CD4-positive, alpha-beta T cell treated with Interleukin-10 for 1 hour (primary cell): ENCODE measurements around the gene PHGDH.
"Not testable (repeated sequence)": the region's sequence is repeated elsewhere in the genome, so short reads cannot be mapped to it uniquely, and the experiment has no call there.

Source experiments
- DNase-seq: peaks from one replicate; pipeline ENCODE4 v3.0.0-alpha.2; 2020

The PHGDH gene

DNA sequence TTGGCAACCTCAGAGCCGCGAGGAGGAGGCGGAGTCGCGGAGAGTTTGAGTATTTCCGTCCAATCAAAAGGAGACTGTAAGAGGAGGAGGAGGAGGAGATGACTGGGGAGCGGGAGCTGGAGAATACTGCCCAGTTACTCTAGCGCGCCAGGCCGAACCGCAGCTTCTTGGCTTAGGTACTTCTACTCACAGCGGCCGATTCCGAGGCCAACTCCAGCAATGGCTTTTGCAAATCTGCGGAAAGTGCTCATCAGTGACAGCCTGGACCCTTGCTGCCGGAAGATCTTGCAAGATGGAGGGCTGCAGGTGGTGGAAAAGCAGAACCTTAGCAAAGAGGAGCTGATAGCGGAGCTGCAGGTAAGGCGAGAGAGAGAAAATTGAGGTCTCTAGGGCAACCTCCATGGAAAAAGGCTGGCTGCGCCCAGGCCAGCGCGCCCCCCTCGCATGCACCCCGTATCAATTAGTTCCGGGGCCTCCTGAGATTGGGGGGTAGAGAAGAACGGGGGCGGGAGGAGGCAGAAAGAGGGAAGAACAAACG, at the start of gene PHGDH:
Gene PHGDH (plus strand): TSS at position 131 of the 538 bp plus-strand sequence. CDS start 89 bp downstream, at position 220.
- peak; percentile 43 for DNase-seq

DNA sequence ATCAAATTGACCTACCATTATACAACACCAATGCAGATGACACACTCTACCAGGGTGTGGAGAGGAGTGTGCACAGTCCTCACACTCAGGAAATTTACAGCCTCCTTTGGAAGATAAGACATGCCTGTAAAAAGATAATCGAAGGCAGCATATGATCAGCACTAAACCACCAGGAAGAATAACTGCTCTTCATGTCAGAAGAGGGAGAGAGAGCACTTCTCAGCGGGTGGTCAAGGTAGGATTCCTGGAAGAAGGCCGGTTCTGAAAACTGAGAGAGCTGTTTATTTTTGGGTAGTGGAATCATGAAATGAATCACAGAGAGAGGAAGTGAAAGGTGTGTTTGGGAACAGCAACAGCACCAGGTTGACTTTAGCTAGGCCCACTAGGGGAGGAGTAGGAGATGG, 49.7 kb upstream of the PHGDH start:
- no peak for DNase-seq

DNA sequence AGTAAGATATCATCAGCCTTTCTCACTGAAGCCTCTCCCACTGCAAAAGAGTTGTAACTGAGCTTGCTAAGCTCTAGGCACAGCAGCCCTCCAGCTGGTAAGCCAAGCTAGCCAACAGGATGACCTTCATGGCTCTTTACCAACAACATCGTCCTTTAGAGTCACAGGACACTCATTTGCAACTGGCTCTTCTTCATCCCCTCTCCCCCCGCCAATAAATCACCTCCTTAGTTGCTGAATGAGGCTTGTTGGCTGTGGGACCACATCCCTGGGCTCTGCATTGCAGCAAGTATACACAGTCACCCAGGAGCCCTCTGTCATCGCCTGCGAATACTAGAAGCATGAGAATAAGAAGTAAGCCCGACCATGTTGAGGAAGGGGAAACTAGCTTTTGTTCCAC, 47.7 kb upstream of the PHGDH start:
- DNase-seq = no peak

DNA sequence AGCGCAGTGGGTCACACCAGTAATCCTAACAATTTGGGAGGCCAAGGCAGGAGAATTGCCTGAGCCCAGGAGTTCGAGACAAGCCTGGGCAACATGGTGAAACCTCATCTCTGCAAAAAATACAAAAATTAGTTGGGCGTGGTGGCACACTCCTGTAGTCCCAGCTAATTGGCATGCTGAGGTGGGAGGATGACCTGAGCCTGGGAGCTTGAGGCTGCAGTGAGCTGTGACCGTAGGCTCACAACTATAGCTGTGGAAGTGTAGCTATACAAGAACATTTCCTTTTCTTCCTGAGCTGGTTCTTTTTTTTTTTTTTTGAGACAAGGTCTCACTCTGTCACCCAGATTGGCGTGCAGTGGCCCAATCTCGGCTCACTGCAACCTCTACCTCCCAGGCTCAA, 44.6 kb upstream of the PHGDH start:
- DNase-seq = no peak

DNA sequence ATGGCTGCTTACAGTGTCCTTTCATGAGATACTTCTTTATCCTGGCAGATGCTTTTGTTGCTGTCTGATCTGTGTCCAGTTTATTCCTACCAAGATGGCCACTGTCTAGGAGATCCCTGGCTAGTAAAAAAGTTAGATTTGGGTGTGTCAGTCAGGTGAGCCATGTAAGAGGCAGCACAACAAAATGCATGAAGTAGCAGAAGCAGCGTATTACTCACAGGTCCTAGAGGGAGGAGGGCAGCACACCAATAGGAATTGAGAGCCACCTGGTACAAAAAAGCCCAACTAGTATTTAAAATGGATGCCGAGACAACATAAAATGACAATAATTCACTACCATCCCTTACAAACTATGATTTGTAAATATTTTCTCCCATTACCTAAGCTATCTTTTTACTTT, 40.8 kb upstream of the PHGDH start:
- no peak for DNase-seq

DNA sequence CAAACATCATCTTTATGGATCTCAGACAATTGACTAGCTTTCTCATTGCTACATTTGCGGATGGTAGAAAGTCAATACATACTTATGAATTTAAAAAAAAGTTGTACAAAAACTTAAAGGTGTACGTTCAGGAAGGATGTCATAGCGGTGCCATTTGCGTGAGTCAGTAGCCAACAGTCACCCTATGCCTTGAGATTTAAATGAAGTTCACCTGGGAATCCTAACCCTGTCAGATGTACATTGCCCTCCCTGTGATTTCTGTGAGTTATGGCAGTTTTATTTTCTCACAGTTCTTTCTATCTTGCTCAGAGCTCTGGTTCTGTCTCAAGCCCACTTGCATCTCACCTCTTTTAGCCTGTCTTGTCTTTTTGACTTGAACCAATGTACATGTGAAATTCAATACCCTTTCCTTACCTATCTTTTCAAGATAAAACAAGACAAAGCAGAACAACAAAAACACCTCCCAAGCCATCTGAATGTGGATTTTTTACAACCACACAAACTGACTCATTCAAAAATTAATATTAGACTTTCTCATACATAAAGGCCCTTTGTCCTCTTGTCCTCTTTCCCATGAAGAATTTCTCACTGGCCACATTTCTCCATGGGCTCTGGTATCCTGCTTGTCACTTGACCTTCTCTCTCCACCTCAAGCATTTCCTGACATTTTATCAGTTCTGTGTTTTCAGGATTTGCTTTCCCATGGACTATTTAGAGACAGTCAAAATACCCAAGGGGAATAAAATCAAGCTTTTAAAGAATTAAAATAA, 38.4 kb upstream of the PHGDH start:
- DNase-seq = no peak

DNA sequence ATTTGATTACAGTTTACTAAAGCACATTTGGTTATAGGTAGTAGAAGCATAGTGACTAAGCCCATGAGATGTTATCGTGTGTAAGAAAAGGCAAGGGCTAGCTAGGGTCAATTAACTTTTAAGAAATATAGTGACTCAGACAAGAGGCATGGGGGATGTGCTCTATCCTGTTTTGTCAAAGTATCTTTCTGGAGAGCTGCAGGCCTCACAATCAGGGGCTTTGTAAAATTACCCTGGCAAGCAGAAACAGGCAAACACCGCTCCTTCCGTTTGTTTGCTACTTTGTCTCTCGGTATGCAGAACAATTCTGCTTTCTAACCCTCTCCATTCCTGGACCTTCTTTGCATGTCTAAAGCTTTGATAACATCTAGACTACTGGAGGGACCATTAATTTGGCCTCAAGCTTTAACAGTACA, 37.6 kb upstream of the PHGDH start:
- DNase-seq = no peak

DNA sequence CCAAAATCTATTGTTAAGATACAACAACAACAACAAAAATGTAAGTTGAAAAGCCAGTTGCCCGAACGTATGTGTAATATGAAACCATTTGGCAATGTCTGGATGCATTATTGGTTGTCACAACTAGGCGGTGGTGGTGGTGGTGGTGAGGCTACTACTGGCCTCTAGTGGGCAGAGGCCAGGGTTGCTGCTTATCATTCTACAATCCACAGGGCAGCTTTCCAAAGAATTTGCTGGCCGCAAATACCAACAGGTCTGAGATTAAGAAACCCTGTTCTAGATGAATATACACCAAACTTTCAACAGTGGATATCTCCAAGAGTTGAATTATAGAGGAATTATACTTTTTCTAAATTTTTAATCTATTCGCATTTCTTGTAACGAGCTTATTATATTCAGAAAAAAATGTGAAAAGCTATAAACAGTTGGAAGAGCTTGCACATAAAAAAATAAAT, 36.9 kb upstream of the PHGDH start:
- peak; percentile 9 for DNase-seq

DNA sequence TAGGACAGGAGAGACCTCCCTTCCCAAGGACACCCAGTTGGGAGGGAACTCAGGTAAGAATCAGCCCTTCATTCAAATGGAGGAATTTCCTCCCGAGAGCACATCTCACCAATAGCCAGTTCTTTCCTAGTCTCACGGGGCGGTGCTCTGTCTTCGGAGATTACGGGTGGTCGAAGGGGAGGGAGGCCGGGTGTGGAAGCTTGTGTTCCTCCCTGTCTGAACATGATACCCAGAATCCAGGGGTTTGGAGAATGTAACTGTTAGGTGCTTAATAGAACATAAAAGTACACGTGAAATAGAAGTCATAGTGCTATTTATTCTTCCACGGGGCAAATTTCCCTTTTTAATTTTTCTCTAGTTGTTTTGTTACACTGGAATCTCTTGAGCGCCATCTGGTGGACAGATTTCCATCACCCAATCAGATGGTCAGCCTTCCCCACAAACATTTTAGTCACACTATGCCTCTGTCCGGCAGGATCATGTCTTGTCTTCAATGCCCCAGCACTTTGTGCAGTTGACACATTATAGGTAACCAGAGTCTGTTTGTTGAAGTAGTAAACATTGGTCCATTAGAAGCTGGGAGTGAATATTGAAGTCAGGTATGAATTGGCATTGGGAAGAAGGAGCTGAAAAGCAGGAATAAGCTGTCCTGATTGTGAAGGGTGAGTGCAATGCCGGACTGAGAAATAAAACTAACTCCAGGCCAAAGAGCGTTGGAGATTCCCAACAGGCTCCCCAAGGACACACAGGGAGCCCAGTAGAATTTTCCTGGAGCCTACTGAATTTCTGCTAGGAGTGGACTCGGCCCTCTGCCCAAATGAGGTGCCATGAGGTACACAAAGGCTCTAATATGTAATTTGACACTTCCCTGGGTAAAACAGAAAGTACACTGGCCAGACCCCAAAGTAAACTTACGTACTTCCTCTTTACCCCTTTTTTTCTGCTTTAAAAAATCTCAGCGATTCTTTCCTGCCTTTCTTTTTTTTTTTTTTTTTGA, 36.1 kb upstream of the PHGDH start:
- DNase-seq = peak; percentile 63

DNA sequence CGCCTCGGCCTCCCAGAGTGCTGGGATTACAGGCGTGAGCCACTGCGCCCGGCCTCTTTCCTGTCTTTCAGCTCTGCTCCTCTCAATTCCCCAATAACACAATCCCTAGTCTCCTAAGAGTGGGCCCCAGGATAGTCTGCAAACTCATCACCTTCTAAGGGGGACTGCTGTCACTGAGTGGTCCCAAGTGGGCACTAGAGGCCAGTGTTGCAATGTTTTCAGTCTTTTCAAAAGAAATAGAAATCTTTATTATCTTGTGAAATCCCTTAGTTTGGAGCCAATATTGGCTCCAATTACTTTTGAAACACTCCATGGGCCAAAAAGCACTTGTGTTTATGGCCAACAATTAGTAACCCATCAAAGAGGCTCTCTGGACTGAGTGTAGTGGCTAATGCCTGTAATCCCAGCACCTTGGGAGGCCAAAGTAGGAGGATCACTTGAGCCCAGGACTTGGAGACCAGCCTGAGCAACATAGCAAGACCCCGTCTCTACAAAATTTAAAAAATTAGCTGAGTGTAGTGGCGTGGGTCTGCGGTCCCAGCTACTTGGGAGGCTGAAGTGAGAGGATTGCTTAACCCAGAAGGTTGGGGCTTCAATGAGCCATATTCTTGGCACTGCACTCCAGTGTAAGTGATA, 35.0 kb upstream of the PHGDH start:
- no peak for DNase-seq

DNA sequence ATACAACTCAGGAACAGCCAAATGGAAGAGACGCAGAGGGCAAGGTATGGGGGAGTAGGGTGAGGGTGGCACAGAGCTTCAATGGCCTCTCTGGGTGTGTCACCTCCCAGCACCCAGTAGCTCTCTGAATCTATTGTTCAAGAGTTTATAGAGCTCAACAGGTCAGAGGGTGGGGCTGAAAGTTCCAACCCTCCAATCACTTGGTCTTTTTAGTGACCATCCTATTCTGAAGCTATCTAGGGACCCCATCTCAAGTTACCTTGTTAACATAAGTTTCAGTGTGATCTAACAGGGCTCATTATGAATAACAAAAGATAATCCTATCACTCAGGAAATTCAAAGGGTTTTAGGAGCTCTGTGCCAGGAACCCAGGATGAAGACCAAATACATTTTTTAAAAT, 32.5 kb upstream of the PHGDH start:
- no peak for DNase-seq

DNA sequence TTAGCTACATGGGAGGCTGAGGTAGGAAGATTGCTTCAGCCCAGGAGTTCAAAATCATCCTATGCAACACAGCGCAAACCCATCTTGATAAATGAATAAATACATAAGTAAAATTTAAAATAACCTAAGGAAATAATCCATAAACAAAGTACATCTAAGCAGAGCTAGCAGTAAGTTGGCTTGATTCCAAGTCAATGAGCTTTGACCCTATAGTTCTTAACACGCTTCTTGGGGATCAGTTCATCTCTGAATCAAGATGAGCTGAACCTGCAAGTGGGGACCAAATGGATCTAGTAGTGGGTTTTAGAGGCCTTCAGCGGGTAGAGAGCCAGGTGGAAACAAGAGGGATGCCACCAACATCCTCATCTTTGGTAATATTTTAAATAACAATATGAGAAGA, 31.5 kb upstream of the PHGDH start:
- no peak for DNase-seq

DNA sequence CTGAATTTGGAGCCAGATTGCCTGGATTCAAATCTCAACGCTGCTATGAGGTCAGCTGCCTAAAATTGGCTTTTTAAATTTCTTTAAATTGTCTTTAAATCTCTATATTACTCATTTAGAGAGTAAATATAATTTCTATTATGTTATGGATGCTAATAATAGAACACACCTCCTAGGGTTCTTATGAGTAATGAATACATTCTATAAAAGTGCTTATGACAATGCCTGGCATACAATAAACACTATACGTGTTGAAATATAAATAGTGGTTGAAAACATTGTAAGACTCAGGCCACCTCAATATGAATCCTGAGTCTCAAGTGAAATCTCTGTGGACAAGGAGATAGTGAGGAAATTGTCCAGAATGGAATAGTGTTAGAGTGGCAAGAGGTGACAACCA, 31.0 kb upstream of the PHGDH start:
- no peak for DNase-seq

DNA sequence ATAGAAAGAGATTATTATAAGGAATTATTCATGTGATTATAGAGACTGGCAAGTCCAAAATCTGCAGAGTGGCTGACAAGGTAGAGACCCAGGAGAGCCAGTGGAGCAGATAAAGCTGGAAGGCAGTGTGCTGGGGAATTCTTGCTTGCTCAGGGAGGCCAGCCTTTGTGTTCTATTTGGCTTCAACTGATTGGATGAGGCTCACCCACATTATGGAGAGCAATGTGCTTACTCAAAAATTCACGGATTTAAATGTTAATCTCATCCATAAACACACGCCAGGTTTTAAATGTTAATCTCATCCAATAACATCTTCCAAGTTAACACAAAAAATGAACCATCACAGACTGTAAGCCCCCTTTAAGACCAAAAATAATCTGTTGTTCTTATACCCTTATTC, 30.2 kb upstream of the PHGDH start:
- DNase-seq = no peak

DNA sequence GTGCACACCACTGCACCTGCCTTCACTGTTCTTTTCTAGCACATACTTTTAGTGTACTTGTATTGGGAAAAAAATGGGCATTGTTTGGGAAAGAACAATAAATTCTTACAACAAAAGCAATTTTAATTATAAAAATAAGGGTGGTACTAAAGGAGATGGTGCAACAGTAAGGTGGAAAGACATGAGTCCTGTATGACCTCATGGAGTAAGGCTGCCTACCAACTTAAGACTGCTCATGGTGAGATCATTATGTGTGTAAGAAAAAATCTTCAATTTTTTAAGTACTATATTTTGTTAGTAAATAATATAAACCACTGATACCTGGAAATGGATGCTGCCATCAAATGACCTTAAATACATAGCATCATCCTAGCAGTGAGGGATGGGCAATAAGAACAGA, 29.6 kb upstream of the PHGDH start:
- DNase-seq = no peak

DNA sequence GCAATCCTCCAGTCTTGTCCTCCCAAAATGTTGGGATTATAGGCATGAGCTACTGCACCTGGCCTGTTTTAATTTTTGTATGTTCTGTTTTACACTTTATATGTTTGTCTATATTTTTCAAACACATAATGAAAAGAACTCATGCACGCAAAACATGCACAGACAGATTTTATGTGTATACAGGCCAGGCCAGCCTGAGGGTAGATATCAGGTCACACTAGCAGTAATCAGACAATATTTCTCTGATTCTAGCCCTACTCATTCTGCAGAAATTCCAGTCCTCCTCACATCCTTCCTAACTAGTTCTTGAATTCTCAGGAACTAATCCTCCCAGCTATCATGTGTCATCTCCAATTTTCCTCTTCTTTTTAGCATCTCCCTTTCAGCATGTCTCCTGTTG, 27.8 kb upstream of the PHGDH start:
- DNase-seq = no peak

DNA sequence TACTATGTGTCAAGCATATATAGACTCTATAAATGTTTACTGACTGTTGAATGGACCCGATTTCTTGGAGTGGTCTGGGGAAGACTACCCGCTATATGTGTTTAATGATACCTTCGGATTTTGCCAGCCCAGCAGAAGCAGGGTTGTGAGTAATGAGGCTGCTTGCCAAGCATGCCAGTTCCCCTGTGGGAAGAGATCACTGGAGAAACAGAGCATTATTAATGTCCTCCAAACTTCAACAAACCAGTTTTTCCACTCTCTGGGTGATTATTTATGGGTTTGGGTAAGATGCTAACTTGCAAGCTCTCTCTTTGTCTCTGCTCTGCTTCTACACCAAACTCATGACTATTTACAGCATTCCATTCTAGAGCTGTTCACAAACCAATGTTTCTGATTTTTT, 25.1 kb upstream of the PHGDH start:
- no peak for DNase-seq

DNA sequence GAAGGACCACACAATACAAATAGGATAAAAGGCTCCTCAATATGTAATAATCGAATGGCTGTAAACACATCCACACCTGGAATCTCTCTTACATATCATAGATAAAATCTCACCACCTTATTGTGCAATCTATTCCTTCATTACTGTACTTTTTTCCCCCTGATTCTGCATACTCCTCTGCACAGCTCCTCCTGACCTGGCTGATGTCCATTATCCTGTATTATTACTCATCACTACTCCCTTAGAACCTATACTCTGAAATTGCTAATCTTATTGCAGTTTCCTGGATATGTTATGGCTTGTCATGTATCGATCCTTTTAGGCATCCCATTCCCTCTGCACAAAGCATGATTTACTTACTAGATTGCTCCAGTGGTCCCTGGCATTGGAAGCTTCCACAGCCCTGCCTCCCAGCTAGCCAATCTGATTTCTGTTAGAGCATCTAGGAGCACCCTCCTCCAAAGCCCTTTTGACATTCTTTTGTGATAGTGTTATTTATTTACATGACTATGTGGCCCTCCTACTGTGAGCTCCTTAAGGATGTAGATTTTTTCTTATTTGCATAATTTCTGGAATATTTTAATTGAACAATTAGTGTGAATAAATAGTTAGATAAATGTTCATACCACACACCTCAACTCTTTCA, 24.2 kb upstream of the PHGDH start:
- DNase-seq = no peak

DNA sequence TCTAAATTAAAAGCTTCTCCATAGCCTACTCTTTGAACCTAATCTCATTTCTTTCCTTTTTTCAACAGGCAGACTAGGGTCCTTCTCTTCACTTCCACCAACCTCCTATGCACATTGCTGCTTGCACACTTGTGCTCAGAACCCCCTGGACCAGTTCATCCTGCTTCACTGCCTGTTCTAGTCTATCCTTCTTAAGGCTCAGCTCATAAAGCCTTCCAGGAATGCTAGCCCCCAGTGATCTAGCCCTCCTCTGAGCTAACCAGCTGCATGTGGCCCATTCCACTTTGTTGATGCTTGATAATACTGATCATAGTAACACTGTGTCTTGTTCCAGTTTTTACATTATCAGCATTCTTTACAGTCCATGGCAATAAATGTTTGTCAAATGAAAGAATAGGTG, 22.9 kb upstream of the PHGDH start:
- DNase-seq = no peak

DNA sequence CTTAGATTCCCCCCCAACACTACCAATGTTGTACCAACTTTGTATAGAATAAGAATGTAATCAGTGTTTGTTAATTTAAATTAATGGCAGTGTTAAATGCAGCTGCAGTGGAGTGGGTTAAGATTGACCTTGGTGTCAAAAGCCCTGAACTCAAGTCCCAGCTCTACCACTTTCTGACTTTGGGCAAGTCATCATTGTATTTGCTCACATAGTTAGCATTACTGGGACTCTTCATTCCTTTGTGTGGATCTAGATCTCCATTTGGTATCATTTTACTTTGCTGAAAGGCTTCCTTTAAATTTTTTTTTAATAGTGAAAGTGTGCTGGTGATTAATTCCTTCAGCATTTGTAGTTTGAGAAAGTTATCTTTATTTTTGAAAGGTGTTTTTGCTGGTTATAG, 22.2 kb upstream of the PHGDH start:
- no peak for DNase-seq

DNA sequence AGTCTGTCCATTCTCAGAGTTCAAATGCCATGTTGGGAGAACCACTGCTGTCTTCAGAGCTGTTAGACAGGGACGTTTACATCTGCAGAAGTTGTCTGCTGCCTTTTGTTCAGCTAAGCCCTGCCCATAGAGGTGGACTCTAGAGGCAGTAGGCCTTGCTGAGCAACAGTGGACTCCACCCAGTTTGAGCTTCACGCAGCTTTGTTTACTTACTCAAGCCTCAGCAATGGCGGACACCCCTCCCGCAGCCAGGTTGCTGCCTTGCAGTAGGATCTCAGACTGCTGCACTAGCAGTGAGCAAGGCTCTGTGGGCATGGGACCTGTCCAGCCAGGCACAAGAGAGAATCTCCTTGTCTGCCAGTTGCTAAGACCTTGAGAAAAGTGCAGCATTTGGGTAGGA, 14.9 kb upstream of the PHGDH start:
- not testable (repeated sequence) for DNase-seq

DNA sequence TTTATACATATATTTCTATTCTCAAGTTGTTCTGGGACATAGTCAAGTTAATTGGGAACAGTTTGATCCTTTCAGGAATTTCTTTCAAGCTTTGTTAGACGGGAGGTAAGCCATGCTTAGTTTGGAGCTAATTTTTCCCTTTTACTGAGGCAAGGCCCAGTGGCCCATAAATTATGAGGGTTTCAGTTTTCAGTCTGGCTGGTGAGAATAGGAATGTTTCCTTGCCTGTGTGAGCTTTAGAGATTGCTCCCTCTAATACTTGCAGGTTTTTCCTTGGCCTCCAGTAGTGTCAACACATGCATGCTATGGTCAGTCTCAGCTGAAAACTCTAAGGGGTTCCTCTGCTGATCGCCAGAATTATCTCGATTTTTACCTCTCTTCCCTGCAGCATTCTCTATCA, 14.1 kb upstream of the PHGDH start:
- DNase-seq = no peak

DNA sequence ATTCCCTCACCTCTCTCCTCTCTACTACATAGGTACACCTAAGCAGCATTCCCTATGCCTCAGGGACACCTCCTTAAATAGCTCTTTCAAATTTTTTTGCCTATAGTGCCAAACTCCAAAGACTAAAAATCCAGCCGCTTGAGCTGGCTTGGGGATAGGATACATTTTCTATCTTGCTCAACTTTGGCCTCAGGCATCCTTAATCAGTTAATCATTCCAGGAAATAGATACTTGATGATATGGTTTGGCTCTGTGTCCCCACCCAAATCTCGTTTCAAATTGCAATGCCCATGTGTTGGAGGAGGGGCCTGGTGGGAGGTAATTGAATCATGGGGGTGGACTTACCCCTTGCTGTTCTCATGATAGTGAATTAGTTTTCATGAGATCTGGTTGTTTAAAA, 11.4 kb upstream of the PHGDH start:
- no peak for DNase-seq
